GM12865 (cell line): ENCODE results near the gene NXN.
"Not testable (repeated sequence)": the region's sequence is repeated elsewhere in the genome, so short reads cannot be mapped to it uniquely, and the experiment has no call there.

Source experiments
- DNase-seq: peaks from one replicate; pipeline ENCODE4 v3.0.0; 2010; ENCODE audit warnings: low read depth
- H3K4me3 ChIP-seq: 2 replicates; pipeline ENCODE4 v1.5.1; 2011; ENCODE audit warnings: mild to moderate bottlenecking, low read depth, low read length, control low read depth
- CTCF ChIP-seq: IDR thresholded peaks from 2 replicates; pipeline ENCODE4 v1.5.1; 2011; ENCODE audit warnings: low read length, control low read depth, low read depth, inconsistent platforms; ENCODE audit not compliant: insufficient read depth; ENCODE audit errors: missing control alignments

The NXN gene

GRCh38 chr17:962166-962565, 17.4 kb downstream of the NXN start:
- DNase-seq = no peak
- TF ChIP-seq CTCF = no peak

GRCh38 chr17:958712-959451, 20.7 kb downstream of the NXN start:
- no peak overlapping the region for H3K4me3 ChIP-seq
- no peak for TF ChIP-seq CTCF
- DNase-seq = no peak

More at GRCh38 chr17:962166-962565, 17.4 kb downstream of the NXN start:
- H3K4me3 ChIP-seq = no peak overlapping the region

- no peak overlapping the region for H3K4me3 ChIP-seq
- DNase-seq = no peak
- no peak for TF ChIP-seq CTCF
These were observed 21.6 kb downstream of the NXN start for GRCh38 chr17:957856-958421.

GRCh38 chr17:956905-957304, 22.7 kb downstream of the NXN start:
- no peak overlapping the region for H3K4me3 ChIP-seq
- no peak for DNase-seq
- no peak for TF ChIP-seq CTCF

GRCh38 chr17:954431-955164, 25.0 kb downstream of the NXN start:
- TF ChIP-seq CTCF = no peak
- no peak for DNase-seq
- no peak overlapping the region for H3K4me3 ChIP-seq

- no peak overlapping the region for H3K4me3 ChIP-seq
- no peak for TF ChIP-seq CTCF
- no peak for DNase-seq
These were observed 25.8 kb downstream of the NXN start for GRCh38 chr17:953767-954166.

- DNase-seq = not testable (repeated sequence)
These were observed 27.0 kb downstream of the NXN start for GRCh38 chr17:952592-952991.

More at GRCh38 chr17:952592-952991, 27.0 kb downstream of the NXN start:
- H3K4me3 ChIP-seq = not testable (repeated sequence)
